ENCODE measurements around the gene HGD. TPM values are rescaled to one million over a fixed set of nuclear protein-coding genes. Genes with fewer than 3 reads are reported as not detected.
"Not testable (repeated sequence)": the region's sequence is repeated elsewhere in the genome, so short reads cannot be mapped to it uniquely, and the experiment has no call there.

HGD gene
- total and polyA plus RNA-seq, 7 experiments from 2014 or later: 0.44 to 4.9 (median 2.6) TPM; not detected in 2

- ATAC-seq (no peak), DNase-seq (no peak)
- Mint-ChIP-seq H3K36me3 (peaks cover 0 to 19% (median 6%) of the 10 kb centered on the region in 5 donors), H3K4me3 (no peak overlapping the region), H3K9me3 (peaks cover 8 to 28% (median 15%) of the 10 kb centered on the region in 11 donors), H3K27me3 (peaks cover 0 to 13% (median 0%) of the 10 kb centered on the region in 5 donors), H3K4me1 (no peaks in the 10 kb centered on the region), H3K27ac (no peak overlapping the region)
- intact Hi-C loops (cut with micrococcal nuclease): no loop called here
- POLR2A ChIA-PET: no interaction called here
- no peaks in the 10 kb centered on the region for H3K36me3 ChIP-seq (ENCODE audit: control insufficient read depth in 2 of 3, insufficient read depth in 3 of 3, low read length in 3 of 3)
- CTCF ChIA-PET: interaction anchor here (0.6 kb wide), 2 partner anchors 29 to 61 kb away, joined by 3 to 4 read pairs; no protein-coding TSS in a partner anchor
- no peaks in the 10 kb centered on the region for H3K27me3 ChIP-seq (ENCODE audit: control insufficient read depth in 2 of 2, insufficient read depth in 2 of 2, low read length in 2 of 2)
- no peak overlapping the region for H3K4me3 ChIP-seq (ENCODE audit: low read length)
- H3K9me3 ChIP-seq (ENCODE audit: control insufficient read depth in 2 of 3, low read length in 3 of 3): peaks cover 0 to 21% (median 6%) of the 10 kb centered on the region in 3 experiments
- H3K4me1 ChIP-seq (ENCODE audit: control insufficient read depth in 2 of 2, insufficient read depth in 2 of 2, low read length in 2 of 2): no peaks in the 10 kb centered on the region
- H3K27ac ChIP-seq (ENCODE audit: low read depth, low read length): no peak overlapping the region
Observed at GRCh38 chr3:120622457-120622856, 59.6 kb downstream of the HGD start.

GRCh38 chr3:120616745-120617144 lies 65.3 kb downstream of the HGD start:
- H3K9me3 ChIP-seq (ENCODE audit: control insufficient read depth in 2 of 3, low read length in 3 of 3); H3K27me3 ChIP-seq (ENCODE audit: control insufficient read depth in 2 of 2, insufficient read depth in 2 of 2, low read length in 2 of 2); POLR2A ChIA-PET; H3K27me3 Mint-ChIP-seq; H3K4me3 Mint-ChIP-seq; H3K9me3 Mint-ChIP-seq; H3K27ac ChIP-seq (ENCODE audit: low read depth, low read length); H3K4me1 Mint-ChIP-seq; H3K4me3 ChIP-seq (ENCODE audit: low read length); intact Hi-C loops (cut with micrococcal nuclease); H3K27ac Mint-ChIP-seq; DNase-seq; H3K4me1 ChIP-seq (ENCODE audit: control insufficient read depth in 2 of 2, insufficient read depth in 2 of 2, low read length in 2 of 2); CTCF ChIA-PET; ATAC-seq; H3K36me3 ChIP-seq (ENCODE audit: control insufficient read depth in 2 of 3, insufficient read depth in 3 of 3, low read length in 3 of 3); H3K36me3 Mint-ChIP-seq: not testable (repeated sequence)

- H3K4me1 Mint-ChIP-seq: no peaks in the 10 kb centered on the region
- no peak overlapping the region for H3K4me3 ChIP-seq (ENCODE audit: low read length)
- H3K36me3 ChIP-seq (ENCODE audit: control insufficient read depth in 2 of 3, insufficient read depth in 3 of 3, low read length in 3 of 3): no peaks in the 10 kb centered on the region
- no peaks in the 10 kb centered on the region for H3K4me1 ChIP-seq (ENCODE audit: control insufficient read depth in 2 of 2, insufficient read depth in 2 of 2, low read length in 2 of 2)
- H3K4me3 Mint-ChIP-seq: no peak overlapping the region
- no peak overlapping the region for H3K27ac ChIP-seq (ENCODE audit: low read depth, low read length)
- H3K27me3 ChIP-seq (ENCODE audit: control insufficient read depth in 2 of 2, insufficient read depth in 2 of 2, low read length in 2 of 2): no peaks in the 10 kb centered on the region
- H3K9me3 Mint-ChIP-seq: no peaks in the 10 kb centered on the region
- POLR2A ChIA-PET: no interaction called here
- CTCF ChIA-PET: no interaction called here
- DNase-seq (no peak), ATAC-seq (no peak)
- no peaks in the 10 kb centered on the region for H3K9me3 ChIP-seq (ENCODE audit: control insufficient read depth in 2 of 3, low read length in 3 of 3)
- no peaks in the 10 kb centered on the region for H3K36me3 Mint-ChIP-seq
- H3K27ac Mint-ChIP-seq: no peak overlapping the region
- peaks cover 0 to 4% (median 0%) of the 10 kb centered on the region in 5 donors for H3K27me3 Mint-ChIP-seq
- intact Hi-C loops (cut with micrococcal nuclease): no loop called here
Observed at GRCh38 chr3:120615847-120616609, 66.0 kb downstream of the HGD start.

- DNase-seq (no peak), ATAC-seq (no peak)
- no peak overlapping the region for H3K4me3 Mint-ChIP-seq
- Histone ChIP-seq H3K27me3 (ENCODE audit: control insufficient read depth in 2 of 2, insufficient read depth in 2 of 2, low read length in 2 of 2) (no peaks in the 10 kb centered on the region), H3K4me3 (ENCODE audit: low read length) (no peak overlapping the region), H3K36me3 (ENCODE audit: control insufficient read depth in 2 of 3, insufficient read depth in 3 of 3, low read length in 3 of 3) (no peaks in the 10 kb centered on the region), H3K4me1 (ENCODE audit: control insufficient read depth in 2 of 2, insufficient read depth in 2 of 2, low read length in 2 of 2) (no peaks in the 10 kb centered on the region), H3K27ac (ENCODE audit: low read depth, low read length) (no peak overlapping the region), H3K9me3 (ENCODE audit: control insufficient read depth in 2 of 3, low read length in 3 of 3) (no peaks in the 10 kb centered on the region)
- no peak overlapping the region for H3K27ac Mint-ChIP-seq
- ChIA-PET CTCF (no interaction called here), POLR2A (interaction anchor here (0.6 kb wide), 1 partner anchor 67 kb away, joined by 3 read pairs; no protein-coding TSS in a partner anchor)
- H3K27me3 Mint-ChIP-seq: peaks cover 0 to 4% (median 0%) of the 10 kb centered on the region in 5 donors
- no peaks in the 10 kb centered on the region for H3K4me1 Mint-ChIP-seq
- no peaks in the 10 kb centered on the region for H3K9me3 Mint-ChIP-seq
- intact Hi-C loops (cut with micrococcal nuclease): no loop called here
- no peaks in the 10 kb centered on the region for H3K36me3 Mint-ChIP-seq
Observed at GRCh38 chr3:120614765-120615164, 67.3 kb downstream of the HGD start.

- H3K4me3 Mint-ChIP-seq: no peak overlapping the region
- no peaks in the 10 kb centered on the region for H3K9me3 Mint-ChIP-seq
- H3K4me1 Mint-ChIP-seq: no peaks in the 10 kb centered on the region
- H3K27me3 ChIP-seq (ENCODE audit: control insufficient read depth in 2 of 2, insufficient read depth in 2 of 2, low read length in 2 of 2): no peaks in the 10 kb centered on the region
- intact Hi-C loops (cut with micrococcal nuclease): no loop called here
- ATAC-seq: no peak
- ChIA-PET CTCF (no interaction called here), POLR2A (no interaction called here)
- H3K36me3 ChIP-seq (ENCODE audit: control insufficient read depth in 2 of 3, insufficient read depth in 3 of 3, low read length in 3 of 3): peaks cover 0 to 5% (median 0%) of the 10 kb centered on the region in 3 experiments
- H3K9me3 ChIP-seq (ENCODE audit: control insufficient read depth in 2 of 3, low read length in 3 of 3): no peaks in the 10 kb centered on the region
- H3K4me3 ChIP-seq (ENCODE audit: low read length): no peak overlapping the region
- peaks cover 0 to 10% (median 0%) of the 10 kb centered on the region in 5 donors for H3K27me3 Mint-ChIP-seq
- no peaks in the 10 kb centered on the region for H3K4me1 ChIP-seq (ENCODE audit: control insufficient read depth in 2 of 2, insufficient read depth in 2 of 2, low read length in 2 of 2)
- DNase-seq: no peak
- peaks cover 0 to 2% (median 0%) of the 10 kb centered on the region in 5 donors for H3K36me3 Mint-ChIP-seq
- no peak overlapping the region for H3K27ac Mint-ChIP-seq
- no peak overlapping the region for H3K27ac ChIP-seq (ENCODE audit: low read depth, low read length)
Observed at GRCh38 chr3:120608506-120608905, 73.5 kb downstream of the HGD start.

GRCh38 chr3:120604784-120605183 lies 77.3 kb downstream of the HGD start:
- H3K27ac Mint-ChIP-seq: peak overlapping the region in 2 of 9 donors; percentile 22 to 29
- no peak for DNase-seq
- H3K4me1 Mint-ChIP-seq: peaks cover 0 to 12% (median 4%) of the 10 kb centered on the region in 7 donors
- Histone ChIP-seq H3K4me3 (ENCODE audit: low read length) (no peak overlapping the region), H3K4me1 (ENCODE audit: control insufficient read depth in 2 of 2, insufficient read depth in 2 of 2, low read length in 2 of 2) (peaks cover 0 to 3% of the 10 kb centered on the region in 2 donors), H3K27ac (ENCODE audit: low read depth, low read length) (no peak overlapping the region), H3K27me3 (ENCODE audit: control insufficient read depth in 2 of 2, insufficient read depth in 2 of 2, low read length in 2 of 2) (no peaks in the 10 kb centered on the region), H3K36me3 (ENCODE audit: control insufficient read depth in 2 of 3, insufficient read depth in 3 of 3, low read length in 3 of 3) (peaks cover 0 to 15% (median 0%) of the 10 kb centered on the region in 3 experiments), H3K9me3 (ENCODE audit: control insufficient read depth in 2 of 3, low read length in 3 of 3) (no peaks in the 10 kb centered on the region)
- H3K36me3 Mint-ChIP-seq: peaks cover 0 to 24% (median 5%) of the 10 kb centered on the region in 5 donors
- intact Hi-C loops (cut with micrococcal nuclease): no loop called here
- peaks cover 0 to 6% (median 0%) of the 10 kb centered on the region in 5 donors for H3K27me3 Mint-ChIP-seq
- no peaks in the 10 kb centered on the region for H3K9me3 Mint-ChIP-seq
- H3K4me3 Mint-ChIP-seq: no peak overlapping the region
- ChIA-PET POLR2A (interaction anchor here (0.6 to 1.4 kb wide), 2 partner anchors 9 to 202 kb away, joined by 3 read pairs; partner anchors contain the start of gene NDUFB4), CTCF (interaction anchor here (1.3 kb wide), 1 partner anchor 46 kb away, joined by 3 read pairs; no protein-coding TSS in a partner anchor)
- ATAC-seq: peak; percentile 26
